HCT116 (cell line): ENCODE measurements around the gene MSRB3. TPM values are rescaled to one million over a fixed set of nuclear protein-coding genes. Genes with fewer than 3 reads are reported as not detected.

Experiments used
- ATAC-seq: fragments of 200-7000 bp; cut with Tn5 transposase; 2 replicates; pipeline ENCODE4 v1.9.1; 2020; ENCODE audit warnings: mild to moderate bottlenecking, moderate library complexity
- BruUV-seq: library from RNA; stranded (reverse); fragments of 400-500 nt; replicated peaks from 2 replicates; lab custom pipeline; 2021; lab: Mats Ljungman, UMichigan
- CTCF ChIA-PET: fragments of 300-600 bp; sonication (Branson Sonifier 250); formaldehyde crosslinking; loops from one replicate; lab custom pipeline; 2021; ENCODE audit warnings: antibody characterized with exemption; lab: Charles Lee
- POLR2A ChIA-PET: fragments of 300-600, 350-600 bp; sonication (Branson Sonifier 250); formaldehyde crosslinking; loops from one replicate; lab custom pipeline; 2021; ENCODE audit warnings: antibody characterized with exemption; lab: Charles Lee
- RAD21 ChIA-PET, 2 experiments: fragments of 300-600 bp; sonication (Branson Sonifier 250); formaldehyde crosslinking; loops; one replicate each; lab custom pipeline; 2023; ENCODE audit warnings: low total read pairs in 2 of 2; ENCODE audit not compliant: uncharacterized antibody in 2 of 2, unreplicated experiment in 2 of 2, low non-redundant PET in 1 of 2; lab: Charles Lee
- DNase-seq: peaks from one replicate; pipeline ENCODE4 v3.0.0-alpha.2; 2010; ENCODE audit warnings: low read depth, low spot score
- H2AFZ ChIP-seq: fragments of 200-600 bp; shearing (Covaris generic), sonication (generic); 2 replicates; pipeline ENCODE4 v1.6.1; 2017; ENCODE audit warnings: low read depth, mixed run types, mixed read lengths, antibody characterized with exemption, low read length; ENCODE audit not compliant: poor library complexity, severe bottlenecking
- H3K27ac ChIP-seq: 2 replicates; pipeline ENCODE4 v1.5.1; 2012; ENCODE audit warnings: low read depth, low read length
- H3K27me3 ChIP-seq: fragments of 200-600 bp; sonication (generic); 2 replicates; pipeline ENCODE4 v1.6.1; 2016; ENCODE audit warnings: mixed run types, low read length, mixed read lengths; ENCODE audit not compliant: insufficient read depth
- H3K36me3 ChIP-seq, 2 experiments: fragments of 200-500 bp in 1 of 2; fragments of 200-600 bp in 1 of 2; sonication (Bioruptor generic) in 1 of 2; sonication (generic) in 1 of 2; 2 replicates each; pipeline versions ENCODE4 v1.5.1 to v1.6.1; 2014 to 2016; ENCODE audit warnings: low read length in 2 of 2, inconsistent platforms in 1 of 2, mixed read lengths in 1 of 2, mixed run types in 1 of 2; ENCODE audit not compliant: insufficient read depth in 2 of 2, control insufficient read depth in 1 of 2
- H3K4me1 ChIP-seq, 2 experiments: fragments of 200-600 bp in 1 of 2; sonication (generic) in 1 of 2; 2 replicates each; pipeline versions ENCODE4 v1.5.1 to v1.6.1; 2012 to 2017; ENCODE audit warnings: low read length in 2 of 2, inconsistent platforms in 1 of 2, mild to moderate bottlenecking in 1 of 2, mixed read lengths in 1 of 2, mixed run types in 1 of 2, moderate library complexity in 1 of 2; ENCODE audit not compliant: insufficient read depth in 2 of 2, control insufficient read depth in 1 of 2
- H3K4me2 ChIP-seq: fragments of 200-600 bp; sonication (generic); 2 replicates; pipeline ENCODE4 v1.6.1; 2017; ENCODE audit warnings: mixed run types, low read length, mixed read lengths
- H3K4me3 ChIP-seq, 2 experiments: fragments of 200-600 bp in 1 of 2; sonication (generic) in 1 of 2; replicated peaks in 1 of 2; 2 replicates each; pipeline ENCODE4 v1.5.1; 2011 to 2016; ENCODE audit warnings: low read length in 2 of 2, control low read depth in 1 of 2, low read depth in 1 of 2, mild to moderate bottlenecking in 1 of 2, mixed read lengths in 1 of 2, mixed run types in 1 of 2
- H3K79me2 ChIP-seq: fragments of 200-600 bp; sonication (generic); 2 replicates; pipeline ENCODE4 v1.6.1; 2017; ENCODE audit warnings: mild to moderate bottlenecking, mixed run types, low read length, moderate library complexity, mixed read lengths; ENCODE audit not compliant: insufficient read depth
- H3K9ac ChIP-seq: fragments of 200-600 bp; sonication (generic); 2 replicates; pipeline ENCODE4 v1.6.1; 2016; ENCODE audit warnings: low read length, mixed read lengths
- H3K9me2 ChIP-seq: fragments of 200-600 bp; sonication (generic), shearing (Covaris generic); 2 replicates; pipeline ENCODE4 v1.6.1; 2017; ENCODE audit warnings: mixed run types, mild to moderate bottlenecking, moderate library complexity; ENCODE audit not compliant: insufficient read depth
- H3K9me3 ChIP-seq, 2 experiments: fragments of 200-500 bp in 1 of 2; fragments of 200-600 bp in 1 of 2; sonication (Bioruptor generic) in 1 of 2; sonication (generic) in 1 of 2; 2 replicates each; pipeline ENCODE4 v1.6.1; 2014 to 2017; ENCODE audit warnings: low read length in 2 of 2, mixed read lengths in 2 of 2, inconsistent platforms in 1 of 2, low read depth in 1 of 2, mild to moderate bottlenecking in 1 of 2, mixed run types in 1 of 2, moderate library complexity in 1 of 2; ENCODE audit not compliant: control insufficient read depth in 1 of 2, insufficient read depth in 1 of 2
- H4K20me1 ChIP-seq: fragments of 200-600 bp; sonication (generic), shearing (Covaris generic); 2 replicates; pipeline ENCODE4 v1.6.1; 2017; ENCODE audit warnings: mixed run types, mild to moderate bottlenecking, moderate library complexity; ENCODE audit not compliant: insufficient read depth
- ATF3 ChIP-seq: IDR thresholded peaks from 2 replicates; pipeline ENCODE4 v1.6.1; 2012
- CEBPB ChIP-seq: IDR thresholded peaks from 2 replicates; pipeline ENCODE4 v1.6.1; 2012; ENCODE audit warnings: low read depth
- EGR1 ChIP-seq: IDR thresholded peaks from 2 replicates; pipeline ENCODE4 v1.6.1; 2012; ENCODE audit warnings: low read depth
- ELF1 ChIP-seq: IDR thresholded peaks from 2 replicates; pipeline ENCODE4 v1.6.1; 2012; ENCODE audit warnings: low read depth, borderline replicate concordance
- EZH2 ChIP-seq: fragments of 200-600 bp; sonication (generic); IDR thresholded peaks from 2 replicates; pipeline ENCODE4 v1.6.1; 2017; ENCODE audit warnings: antibody characterized with exemption, mixed run types
- JUND ChIP-seq: IDR thresholded peaks from 2 replicates; pipeline ENCODE4 v1.6.1; 2012
- POLR2AphosphoS5 ChIP-seq: IDR thresholded peaks from 2 replicates; pipeline ENCODE4 v1.6.1; 2011; ENCODE audit warnings: mild to moderate bottlenecking, low read depth, low read length, moderate library complexity
- RAD21 ChIP-seq: IDR thresholded peaks from 2 replicates; pipeline ENCODE4 v1.6.1; 2012; ENCODE audit warnings: low read depth, mild to moderate bottlenecking
- SP1 ChIP-seq: IDR thresholded peaks from 2 replicates; pipeline ENCODE4 v1.6.1; 2012; ENCODE audit warnings: low read depth
- YY1 ChIP-seq: IDR thresholded peaks from 2 replicates; pipeline ENCODE4 v1.6.1; 2011; ENCODE audit warnings: low read length, low read depth, moderate library complexity, mild to moderate bottlenecking; ENCODE audit not compliant: insufficient replicate concordance; ENCODE audit errors: extremely low read depth
- intact Hi-C: fragments of 100-400 bp; cut with micrococcal nuclease; formaldehyde crosslinking; loops from 2 replicates; pipeline ENCODE4 v1.10.0; 2022
- total RNA-seq: library from RNA; stranded (reverse); gene quantifications from one replicate; pipeline ENCODE4 v1.2.1, GENCODE V29; 2021; ENCODE audit not compliant: unreplicated experiment

MSRB3 gene
- total RNA-seq, 1 experiment from 2014 or later: 8.2 TPM

DNA sequence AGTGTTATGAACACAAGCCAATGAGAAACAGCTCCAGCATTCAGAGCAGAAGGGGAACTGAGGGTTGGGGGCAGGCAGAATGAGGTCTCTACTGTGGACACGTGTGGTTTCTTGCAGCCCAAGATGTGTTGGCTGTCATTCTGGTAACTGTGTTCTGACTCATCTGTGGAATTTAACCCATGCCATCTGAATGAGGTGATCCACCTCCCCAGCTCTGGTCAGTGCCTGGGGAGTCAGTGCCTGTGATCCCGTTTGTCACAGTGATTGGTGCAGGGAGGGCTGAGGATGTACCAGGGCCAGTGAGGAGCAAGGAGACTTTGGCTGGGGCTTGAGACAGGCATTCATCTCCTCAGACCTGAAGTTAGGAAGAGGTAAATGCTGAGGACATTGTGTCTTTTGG lies 216.8 kb downstream of the MSRB3 start (continued):
- TF ChIP-seq YY1 (peak; percentile 19), POLR2AphosphoS5 (peak; percentile 77), RAD21 (no peak), EGR1 (no peak), ATF3 (no peak; the same call in 1 of the 2 replicates), JUND (peak; percentile 86), EZH2 (no peak), CEBPB (no peak), ELF1 (no peak), SP1 (peak; percentile 88)

GRCh38 chr12:65496617-65497016 lies 218.1 kb downstream of the MSRB3 start:
- ChIA-PET RAD21 (no interaction called here), CTCF (no interaction called here), POLR2A (interaction anchor here (0.8 to 1.1 kb wide), 3 partner anchors 37 to 328 kb away, joined by 3 to 7 read pairs (median 4); partner anchors contain the start of gene HMGA2)
- Histone ChIP-seq H3K36me3 (peaks cover 0 to 7% of the 10 kb centered on the region in 2 experiments; a peak in 1 of 4 replicates), H2AFZ (no peak overlapping the region), H3K27ac (peak overlapping the region; percentile 87), H3K4me2 (peak overlapping the region; percentile 59), H3K27me3 (no peaks in the 10 kb centered on the region), H3K9me3 (no peaks in the 10 kb centered on the region), H3K4me1 (peaks cover 88 to 93% of the 10 kb centered on the region in 2 experiments), H3K79me2 (peaks cover 21% of the 10 kb centered on the region), H3K9me2 (no peaks in the 10 kb centered on the region), H3K4me3 (no peak overlapping the region), H4K20me1 (no peaks in the 10 kb centered on the region), H3K9ac (peak overlapping the region; percentile 70)
- no TSS peak for BruUV-seq
- DNase-seq (no peak), ATAC-seq (no peak)
- intact Hi-C loops: loop anchor here (5.0 kb wide), 2 partner anchors 64 to 184 kb away; no protein-coding TSS in a partner anchor
- TF ChIP-seq SP1 (no peak), CEBPB (peak; percentile 47; the same call in 1 of the 2 replicates), POLR2AphosphoS5 (peak; percentile 26; the same call in 1 of the 2 replicates)
